Hypothalamus (tissue), 51 donors: ENCODE measurements around the gene ABCB6.

ENCODE experiments used
- DNase-seq, 51 donors: peaks; one replicate each; lab custom pipeline; 2025; lab: John Stamatoyannopoulos, UW

Gene ABCB6

DNA sequence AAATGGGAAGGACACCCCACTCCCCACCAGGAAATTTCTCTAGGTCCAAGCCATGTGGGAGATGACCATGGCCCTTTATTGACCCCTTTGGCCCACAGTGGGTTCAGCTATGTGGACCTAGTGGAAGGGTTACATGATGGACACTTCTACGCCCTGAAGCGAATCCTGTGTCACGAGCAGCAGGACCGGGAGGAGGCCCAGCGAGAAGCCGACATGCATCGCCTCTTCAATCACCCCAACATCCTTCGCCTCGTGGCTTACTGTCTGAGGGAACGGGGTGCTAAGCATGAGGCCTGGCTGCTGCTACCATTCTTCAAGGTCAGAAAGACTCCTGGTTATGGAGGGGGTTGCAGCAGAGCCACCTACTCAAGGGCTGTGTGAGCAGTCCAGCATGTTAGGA is 27.8 kb upstream of the ABCB6 start:
- no peak for DNase-seq

DNA sequence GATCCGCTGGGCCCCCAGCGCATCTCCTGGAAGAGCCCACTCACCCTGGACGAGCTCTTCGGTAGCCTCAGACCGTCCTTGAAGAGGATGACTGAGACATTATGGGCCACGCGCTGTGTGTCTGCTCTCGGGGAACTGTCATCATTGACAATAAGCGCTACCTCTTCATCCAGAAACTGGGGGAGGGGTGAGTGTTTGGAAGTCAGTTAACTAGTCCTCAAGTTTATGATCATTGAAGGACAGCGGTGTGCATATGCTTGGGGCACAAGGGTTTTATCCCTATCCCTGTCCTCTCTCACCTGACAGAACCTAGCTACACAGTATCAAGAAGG is 27.1 kb upstream of the ABCB6 start:
- no peak for DNase-seq

DNA sequence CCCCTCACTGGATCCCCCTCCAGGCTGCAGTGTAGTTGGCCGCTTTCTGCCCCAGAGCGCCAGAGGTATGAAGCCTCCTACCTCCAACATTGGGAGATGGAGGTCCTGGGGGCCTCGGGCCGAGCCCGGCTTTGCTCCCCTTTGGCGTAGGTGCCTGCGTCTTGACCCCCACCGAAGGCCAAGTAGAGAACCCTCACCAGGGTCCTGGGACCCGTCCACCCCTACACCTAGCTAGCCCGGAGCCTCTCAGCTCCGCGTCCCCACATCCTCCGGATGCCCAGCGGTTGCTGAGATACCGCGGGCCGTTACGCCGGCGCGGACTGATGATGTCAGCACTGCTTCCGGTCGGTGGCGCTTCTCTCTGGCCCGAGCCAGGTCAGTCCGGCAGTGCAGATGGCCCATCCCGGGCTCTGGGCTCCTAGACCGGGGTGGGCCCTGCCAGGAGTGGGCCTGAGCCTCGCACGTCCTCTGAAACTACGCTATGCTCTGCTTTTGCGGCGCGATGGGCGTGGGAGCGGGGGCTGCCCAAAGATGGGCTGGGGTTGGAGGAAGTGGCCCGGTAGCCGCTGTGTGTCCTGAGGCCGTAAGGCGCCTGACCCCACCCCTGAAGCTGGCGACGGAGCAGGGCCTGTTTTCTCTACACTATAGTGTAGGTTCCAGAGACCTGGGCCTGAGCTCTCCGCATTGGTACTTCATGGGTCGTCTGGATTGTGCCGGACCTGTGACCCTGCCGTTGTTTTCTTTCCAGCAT is 26.6 kb upstream of the ABCB6 start, which contains the start of the genes GLB1L and STK16:
TSS of gene GLB1L (minus strand) at position 297 of the 751 bp plus-strand sequence. CDS start 1,871 bp downstream, outside the sequence.
TSS of gene STK16 (plus strand) at position 332 of the 751 bp plus-strand sequence. CDS start 521 bp downstream, outside the sequence.
- peak; percentile 36 to 97 (median 88) for DNase-seq

DNA sequence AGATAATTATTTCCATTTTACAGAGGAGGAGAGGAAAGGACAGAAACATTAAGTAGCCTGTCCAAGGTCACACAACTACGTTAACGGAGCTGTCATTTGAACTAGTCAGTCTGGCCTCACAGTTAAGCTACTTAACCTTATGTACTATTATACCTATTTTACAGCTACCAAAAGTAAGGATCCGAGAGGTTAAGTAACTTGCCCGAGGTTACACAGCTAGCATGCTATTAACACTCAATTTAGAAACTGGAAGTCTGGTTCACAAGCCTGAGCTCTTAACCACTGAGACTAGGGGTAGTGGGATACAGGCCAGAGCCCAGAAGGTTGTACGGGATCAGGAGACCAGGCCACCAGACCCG is 26.0 kb upstream of the ABCB6 start:
- no peak for DNase-seq

DNA sequence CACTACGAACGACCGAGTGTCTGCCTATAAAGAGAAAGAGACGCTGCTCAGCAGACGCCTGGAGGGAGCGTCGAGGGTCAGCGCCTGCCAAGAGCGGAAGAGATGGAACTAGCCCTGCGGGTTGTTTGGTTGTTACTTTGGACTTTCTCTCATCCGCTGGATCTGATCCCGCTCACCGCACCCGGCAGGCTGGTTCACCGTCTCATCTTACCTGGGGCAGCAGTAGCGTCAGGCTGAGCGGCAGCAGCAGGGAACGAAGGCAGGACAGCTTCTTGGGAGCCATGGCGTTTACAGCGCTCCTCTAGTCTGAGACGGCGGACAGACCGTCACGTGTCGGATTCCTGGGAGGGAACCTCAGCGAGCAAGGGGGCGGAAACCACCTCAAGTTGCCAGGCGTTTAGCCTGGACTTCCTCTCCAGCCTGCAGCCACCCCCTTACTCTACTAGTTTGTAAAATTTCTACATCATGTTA is 24.6 kb upstream of the ABCB6 start:
- DNase-seq: no peak

DNA sequence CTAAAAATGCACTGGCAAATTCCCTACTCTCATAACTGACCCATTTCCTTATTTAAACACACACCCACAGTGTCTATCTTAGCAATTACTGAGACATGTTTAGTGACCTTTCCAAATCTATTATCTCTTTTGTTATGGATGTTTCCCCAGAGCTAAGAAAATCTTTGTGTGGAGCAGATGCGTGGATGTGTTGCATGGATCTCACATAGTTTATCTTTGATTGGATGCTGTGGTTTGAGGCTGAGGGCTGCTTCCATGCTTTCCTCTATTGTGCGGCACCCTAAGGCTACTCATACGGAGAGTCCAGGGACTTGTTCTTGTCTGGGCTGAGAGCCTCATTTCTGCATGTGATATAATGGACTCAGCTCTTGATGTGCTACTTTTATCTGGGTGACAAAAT is 15.6 kb upstream of the ABCB6 start:
- no peak for DNase-seq

DNA sequence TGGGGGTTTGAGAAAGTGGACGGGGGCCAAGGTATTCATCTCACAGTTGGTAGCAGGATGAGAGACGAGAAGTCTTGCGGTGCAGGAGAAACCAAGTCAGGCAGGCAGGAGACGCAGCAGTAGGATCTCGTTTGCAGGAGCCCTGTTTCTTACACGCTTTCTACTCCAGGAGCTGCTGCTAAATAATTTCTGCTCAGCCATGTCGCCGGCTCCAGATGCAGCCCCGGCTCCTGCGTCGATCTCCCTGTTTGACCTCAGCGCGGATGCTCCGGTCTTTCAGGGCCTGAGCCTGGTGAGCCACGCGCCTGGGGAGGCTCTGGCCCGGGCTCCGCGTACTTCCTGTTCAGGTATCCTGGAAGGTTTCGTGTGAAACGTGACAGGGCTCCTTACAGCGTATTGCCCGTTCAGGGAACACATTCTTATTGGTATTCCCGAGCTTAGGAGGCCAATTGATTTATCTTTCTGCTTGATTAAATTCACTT is 11.3 kb upstream of the ABCB6 start:
- peak in 5 of 51 donors; percentile 23 to 59 (median 44) for DNase-seq

DNA sequence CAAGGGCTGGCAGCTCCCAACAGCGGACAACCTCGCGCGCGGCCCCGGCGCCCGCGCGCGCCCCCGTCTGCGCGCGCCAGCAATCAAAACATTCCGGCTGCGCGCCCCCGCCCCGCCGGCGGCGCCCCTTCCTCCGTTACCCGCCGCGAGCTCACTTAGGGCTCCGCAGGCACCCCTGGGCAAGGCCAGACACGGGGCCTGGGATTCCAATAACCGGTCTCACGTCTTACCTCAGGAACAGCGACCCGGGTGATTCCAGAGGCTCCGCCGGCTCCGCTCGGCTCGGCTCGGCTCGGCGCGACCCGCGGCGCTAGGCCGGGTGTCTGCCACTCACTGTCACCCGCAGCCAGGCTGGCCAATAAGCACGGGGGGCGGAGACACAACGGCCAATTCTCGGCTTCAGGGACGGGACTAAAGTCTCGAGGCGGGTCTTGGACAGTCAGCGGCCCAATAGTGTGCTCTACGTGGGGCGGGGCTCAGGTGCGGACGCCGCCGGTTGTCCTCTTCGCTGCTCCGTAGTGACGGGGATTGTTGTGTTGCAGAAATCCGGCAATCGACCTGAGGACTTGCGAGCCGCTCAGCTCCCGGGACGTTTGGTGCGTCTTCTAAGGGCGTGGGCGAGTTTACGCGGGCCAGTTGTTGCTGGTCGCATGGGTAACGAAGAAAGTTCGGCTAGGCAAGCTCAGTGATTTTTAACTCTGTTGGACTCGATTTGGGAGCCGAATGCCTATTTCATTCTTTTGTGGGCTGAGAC is 10.7 kb upstream of the ABCB6 start, which contains the start of the genes ANKZF1 and ATG9A:
TSS of gene ANKZF1 (plus strand) at position 502 of the 754 bp plus-strand sequence. CDS start 452 bp downstream, outside the sequence.
TSS of gene ATG9A (minus strand) at position 332 of the 754 bp plus-strand sequence. CDS start 1,612 bp downstream, outside the sequence.
- peak; percentile 63 to 100 (median 97) for DNase-seq

DNA sequence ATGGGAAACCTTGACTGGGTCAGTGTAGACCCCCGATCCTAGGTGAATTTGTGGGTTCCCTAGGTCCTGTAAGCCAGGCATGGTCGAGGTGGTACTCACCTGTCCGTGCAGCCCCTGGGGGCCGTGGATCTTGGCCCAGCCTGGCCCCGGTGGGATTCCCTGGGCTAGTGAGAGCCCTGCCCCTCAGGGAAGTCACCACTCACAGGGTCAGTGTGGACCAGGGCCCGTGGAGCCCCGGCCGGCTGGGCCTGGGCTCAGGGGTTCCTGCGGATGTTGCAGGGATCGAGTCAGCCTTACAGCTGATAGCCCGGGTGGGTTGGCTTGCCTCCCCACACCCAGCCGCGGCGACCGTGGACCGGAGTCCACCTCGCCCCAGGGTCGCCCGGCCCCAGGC is 10.2 kb upstream of the ABCB6 start:
- DNase-seq: no peak

DNA sequence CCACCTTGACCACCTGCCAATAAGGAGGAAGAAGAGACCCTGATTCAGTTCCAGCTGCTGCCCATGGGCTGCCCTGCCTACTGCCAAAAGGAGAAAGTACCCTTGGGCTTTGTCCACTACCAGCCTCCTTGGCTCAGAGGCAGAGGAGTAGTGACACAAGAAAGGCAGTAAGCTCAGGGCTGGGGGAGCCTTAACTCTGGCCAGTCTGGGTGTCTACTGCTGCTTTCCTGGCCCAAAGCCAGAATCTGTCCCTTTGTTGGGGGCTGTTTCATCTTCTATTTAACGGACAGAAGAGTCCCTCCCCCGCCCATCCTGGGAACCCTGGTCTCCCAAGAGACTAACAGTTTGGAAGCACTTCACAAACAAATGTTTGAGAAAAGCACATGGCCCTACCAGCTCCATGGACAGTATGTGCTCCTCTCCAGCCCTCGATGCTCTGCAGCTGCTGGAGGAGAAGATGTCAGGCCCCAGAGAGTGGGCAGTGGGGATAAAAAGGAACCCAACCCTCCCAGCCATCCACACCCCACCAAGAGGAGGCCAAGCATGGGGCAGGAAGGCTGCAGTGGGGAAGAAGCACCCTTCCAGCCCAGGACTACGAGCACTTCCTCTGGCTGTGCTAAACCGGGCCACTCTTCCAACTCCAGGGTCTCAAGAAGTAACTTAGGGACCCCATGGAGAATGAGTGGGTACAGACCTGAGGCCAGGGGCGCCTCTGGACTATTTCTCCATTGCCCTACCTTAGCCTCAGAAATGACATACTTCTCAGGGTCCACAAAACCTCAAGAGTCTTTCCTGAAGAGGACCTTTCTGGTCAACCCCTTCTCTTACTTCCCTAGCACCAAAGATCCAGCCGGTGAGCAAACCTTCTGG is 9.5 kb upstream of the ABCB6 start:
- DNase-seq: no peak

DNA sequence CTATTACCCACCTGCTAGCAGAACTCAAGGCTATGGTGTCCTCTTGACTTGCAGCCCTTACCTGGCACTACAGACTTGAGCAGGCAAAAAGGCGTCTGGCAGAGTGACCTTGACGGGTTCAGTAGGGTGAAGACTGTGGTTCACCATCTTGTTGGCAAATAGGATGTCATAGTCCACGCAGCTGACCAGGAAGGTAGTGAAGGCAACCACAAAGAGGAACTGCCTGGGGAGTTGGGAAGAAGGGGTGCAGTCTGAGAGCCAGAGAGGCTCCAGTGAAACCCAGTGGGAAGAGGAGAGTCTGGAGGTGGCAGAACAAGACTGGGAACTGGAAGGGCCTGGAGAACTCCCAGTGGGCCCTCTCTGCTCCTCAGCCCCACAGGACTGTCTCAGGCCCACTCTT is 6.6 kb upstream of the ABCB6 start:
- no peak for DNase-seq

DNA sequence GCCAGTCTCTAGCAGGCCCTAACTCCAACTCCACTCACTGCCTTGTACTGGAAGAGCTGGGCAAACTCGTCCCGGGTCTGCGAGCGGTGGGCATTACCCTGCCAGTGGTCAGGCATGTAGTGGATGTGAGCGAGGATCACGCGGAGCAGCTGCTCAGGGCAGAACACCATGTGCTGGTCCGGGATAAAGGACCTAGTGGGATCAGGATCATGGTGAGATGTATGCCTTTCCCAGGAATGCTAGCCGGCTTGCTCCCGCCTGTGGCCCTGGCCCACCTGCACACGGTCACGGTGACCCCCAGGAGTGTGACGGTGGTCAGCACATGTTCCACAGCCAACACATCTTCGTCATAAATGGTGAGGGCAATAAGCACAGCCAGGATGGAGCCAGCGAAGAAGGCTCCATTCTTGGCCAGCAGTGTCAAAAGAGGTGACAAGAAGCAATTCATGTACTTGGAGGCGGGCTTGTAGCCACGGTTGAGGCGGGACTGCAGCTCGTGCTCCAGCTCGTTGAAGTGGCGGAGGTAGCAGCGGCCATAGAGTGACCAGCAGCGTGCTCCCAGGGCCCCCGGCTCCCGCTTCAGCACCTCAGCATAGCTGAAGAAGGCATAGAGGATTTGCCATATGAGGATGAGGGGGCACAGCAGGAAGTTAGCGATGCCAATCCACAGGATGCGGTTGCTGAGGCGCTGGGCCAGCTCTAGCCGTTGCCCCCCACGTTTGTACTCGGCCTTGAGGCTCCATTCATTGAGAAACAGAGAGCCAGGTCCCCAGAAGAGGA is 5.3 kb upstream of the ABCB6 start:
- DNase-seq: no peak

DNA sequence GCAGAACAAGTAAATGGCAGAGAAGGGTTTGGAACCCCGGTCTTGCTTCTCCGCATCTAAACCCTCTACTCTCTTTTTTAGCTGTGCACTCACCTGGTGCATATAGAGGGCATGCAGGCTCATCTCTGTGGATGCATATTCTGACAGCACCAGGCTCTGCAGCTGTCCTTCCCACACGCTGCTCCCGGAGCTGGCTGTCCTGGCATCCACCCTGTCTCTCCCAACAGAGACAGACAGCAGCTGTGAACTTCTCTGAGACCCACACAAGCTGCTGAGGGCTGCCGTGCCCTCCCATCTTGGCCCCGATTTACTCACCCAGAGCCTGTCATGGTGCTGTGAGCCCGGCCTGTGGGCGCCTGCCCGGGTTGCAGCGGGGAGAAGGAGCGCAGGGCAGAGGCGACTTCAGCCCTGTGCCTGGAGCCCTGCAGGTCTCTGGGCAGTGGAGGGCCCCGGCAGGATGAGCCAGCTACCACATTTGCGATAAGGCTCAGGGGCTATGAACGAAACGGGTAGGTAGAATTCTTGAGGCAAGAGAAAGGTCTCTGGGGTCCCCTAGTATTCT is 3.3 kb upstream of the ABCB6 start:
- DNase-seq: no peak

DNA sequence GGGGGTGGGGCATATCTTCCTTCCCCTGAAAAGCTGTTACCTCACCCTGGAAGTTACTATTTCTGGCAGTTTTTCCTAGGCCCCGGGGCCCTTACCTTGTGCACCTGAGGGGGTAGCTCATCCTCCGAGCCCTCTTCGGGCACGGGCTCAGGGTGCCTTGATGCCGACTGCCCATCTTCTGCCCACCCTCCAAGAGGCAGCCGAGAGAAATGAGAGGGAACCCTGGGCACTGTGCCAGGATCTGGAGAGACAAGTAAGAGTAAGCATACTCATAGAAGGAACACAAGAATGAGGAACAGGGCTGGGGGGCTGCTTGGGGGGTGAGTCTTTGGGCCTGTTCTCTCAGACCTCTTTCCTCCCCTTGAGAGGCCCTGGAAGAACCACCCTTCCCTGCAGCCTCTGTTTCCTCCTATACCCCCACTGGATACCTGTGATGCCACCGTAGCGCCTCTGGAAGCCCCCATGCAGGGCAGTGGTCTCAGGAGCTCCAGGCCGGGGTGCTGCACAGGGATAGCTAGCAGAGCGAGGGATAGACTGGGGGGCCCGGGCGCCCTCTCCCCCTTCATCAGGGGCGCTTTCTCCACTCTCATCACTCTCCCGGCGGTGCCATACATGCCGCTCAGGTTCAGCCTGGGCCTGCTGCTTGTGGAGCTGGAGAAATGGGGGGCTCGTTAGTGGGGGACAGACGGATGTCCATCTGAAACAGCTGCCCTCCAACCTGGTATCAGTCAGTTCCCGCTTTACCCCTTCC is 2.1 kb upstream of the ABCB6 start:
- DNase-seq: no peak

DNA sequence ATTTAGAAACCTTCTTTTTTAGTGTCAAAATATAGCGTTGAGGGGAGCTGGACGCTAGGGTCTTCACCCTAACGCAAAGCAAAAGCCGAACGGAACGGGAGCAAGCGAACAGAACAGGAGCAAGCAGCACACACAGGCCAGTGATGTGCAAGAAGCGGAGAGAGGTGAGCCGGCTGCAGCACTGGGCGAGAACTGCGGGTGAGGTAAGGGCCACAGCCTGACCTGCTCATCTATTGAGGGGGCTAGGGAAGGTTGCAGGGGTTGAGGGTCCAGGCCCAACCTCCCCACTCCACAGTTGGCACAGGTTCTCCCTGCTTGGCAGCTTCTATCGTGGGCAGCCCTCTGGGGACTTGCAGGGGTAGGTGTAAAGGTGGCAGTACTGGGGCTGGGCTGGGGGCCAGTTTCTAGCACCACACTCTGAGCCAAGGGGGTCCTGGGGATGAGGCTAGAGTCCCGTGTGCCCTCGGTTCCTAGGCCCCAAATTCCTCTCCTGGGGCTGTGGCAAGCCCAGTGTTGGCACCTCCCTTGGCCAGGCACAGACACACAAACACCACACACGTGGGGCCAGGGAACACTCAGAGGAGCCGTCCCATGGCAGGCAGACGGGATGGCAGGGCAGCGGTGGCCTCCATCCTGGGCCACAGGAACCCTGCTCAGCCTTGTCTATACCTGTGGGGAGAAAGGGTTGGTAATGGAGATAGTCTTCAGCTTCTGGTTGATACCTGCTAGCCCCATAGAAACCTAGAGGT is 1.2 kb upstream of the ABCB6 start:
- DNase-seq: no peak

DNA sequence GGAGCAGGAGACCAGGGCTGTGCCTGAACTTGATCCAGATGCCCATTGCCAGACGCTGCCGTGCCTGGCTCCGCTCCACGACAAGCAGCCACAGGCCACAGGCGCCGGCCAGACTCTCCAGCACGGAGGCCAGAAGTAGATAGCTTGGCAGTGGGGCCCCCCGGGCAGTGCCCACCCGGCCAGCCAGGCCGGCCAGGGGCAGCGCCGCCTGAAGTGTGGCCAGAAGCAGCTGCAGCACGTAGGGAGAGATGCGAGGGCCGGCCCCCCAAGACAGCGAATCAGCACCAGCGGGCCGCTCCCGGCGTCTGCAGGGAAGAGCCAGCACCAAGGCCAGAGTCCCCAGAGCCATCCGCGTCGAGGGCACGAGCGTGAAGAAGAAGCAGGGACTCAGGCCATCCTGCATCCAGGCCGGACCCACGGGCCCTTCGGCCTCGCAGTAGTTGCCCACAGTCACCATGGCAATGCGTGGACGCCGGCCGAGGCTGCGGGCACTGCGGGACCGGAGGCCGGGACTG is 484 bp downstream of the ABCB6 start:
- peak in 48 of 51 donors; percentile 33 to 88 (median 69) for DNase-seq

DNA sequence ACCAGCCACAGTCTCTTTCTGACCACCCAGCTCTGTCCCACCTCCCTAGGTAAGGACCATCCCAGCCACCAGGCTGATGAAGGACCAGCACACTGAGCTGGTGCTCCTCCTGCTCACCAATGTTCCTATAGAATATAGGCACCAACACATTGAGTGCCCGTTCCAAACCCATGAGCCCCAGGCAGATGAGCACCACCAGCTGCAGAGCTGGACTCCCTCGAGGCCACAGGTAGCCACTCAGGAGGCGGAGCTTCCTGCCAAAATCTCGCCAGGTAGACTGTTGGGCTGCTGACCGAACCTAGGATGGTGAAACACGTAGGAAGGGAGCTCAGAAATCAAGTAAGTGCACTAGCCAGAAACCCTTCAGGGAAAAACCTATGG is 2.2 kb downstream of the ABCB6 start:
- no peak for DNase-seq
